C4-2B (cell line): ENCODE results near the gene TTC28.

ENCODE experiments used
- ZFX ChIP-seq: fragments of 450-650 bp; IDR thresholded peaks from 2 replicates; pipeline ENCODE4 v1.6.1; 2017
- TF ChIP-seq, protein P1 (sequence below): fragments of 450-650 bp; conservative IDR thresholded peaks from 2 replicates; pipeline ENCODE4 v1.5.1; 2017; ENCODE audit warnings: mild to moderate bottlenecking

DNA sequence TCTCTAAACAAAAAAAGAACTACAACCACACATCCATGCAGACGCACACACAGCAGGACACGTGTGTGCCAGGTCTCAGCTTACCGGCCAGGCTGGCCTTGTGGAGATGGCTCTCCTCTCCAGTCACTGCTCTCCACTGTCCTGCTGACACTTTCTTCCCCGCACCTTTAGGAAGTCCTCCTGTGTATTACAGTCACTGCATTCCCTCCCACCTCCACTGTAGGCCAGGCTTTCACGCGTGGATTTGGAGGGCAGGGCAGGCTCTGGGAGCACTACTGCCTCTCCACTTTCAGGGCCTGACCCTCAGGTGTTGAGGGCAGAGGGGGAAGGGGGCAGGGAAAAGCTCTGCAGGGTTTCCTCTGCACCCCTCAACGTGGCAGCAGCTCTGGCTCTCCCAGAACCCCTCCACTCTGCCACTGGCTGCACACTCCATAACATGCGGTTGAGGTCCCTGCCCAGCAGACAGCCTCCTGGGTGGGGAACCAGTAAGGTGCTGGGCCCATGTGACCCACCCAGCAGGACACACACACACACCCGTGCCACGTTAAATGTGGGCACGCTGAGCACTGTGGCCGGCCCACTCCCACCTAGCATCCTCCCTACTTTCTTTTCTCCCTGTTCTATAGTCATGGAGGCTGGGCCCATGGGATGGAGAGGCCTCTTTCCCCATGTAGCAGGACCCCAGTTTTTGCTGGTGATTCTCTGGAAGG is 653.6 kb downstream of the TTC28 start:
- TF ChIP-seq, protein P1, sequence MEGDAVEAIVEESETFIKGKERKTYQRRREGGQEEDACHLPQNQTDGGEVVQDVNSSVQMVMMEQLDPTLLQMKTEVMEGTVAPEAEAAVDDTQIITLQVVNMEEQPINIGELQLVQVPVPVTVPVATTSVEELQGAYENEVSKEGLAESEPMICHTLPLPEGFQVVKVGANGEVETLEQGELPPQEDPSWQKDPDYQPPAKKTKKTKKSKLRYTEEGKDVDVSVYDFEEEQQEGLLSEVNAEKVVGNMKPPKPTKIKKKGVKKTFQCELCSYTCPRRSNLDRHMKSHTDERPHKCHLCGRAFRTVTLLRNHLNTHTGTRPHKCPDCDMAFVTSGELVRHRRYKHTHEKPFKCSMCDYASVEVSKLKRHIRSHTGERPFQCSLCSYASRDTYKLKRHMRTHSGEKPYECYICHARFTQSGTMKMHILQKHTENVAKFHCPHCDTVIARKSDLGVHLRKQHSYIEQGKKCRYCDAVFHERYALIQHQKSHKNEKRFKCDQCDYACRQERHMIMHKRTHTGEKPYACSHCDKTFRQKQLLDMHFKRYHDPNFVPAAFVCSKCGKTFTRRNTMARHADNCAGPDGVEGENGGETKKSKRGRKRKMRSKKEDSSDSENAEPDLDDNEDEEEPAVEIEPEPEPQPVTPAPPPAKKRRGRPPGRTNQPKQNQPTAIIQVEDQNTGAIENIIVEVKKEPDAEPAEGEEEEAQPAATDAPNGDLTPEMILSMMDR, result no peak
- no peak for TF ChIP-seq ZFX
